Neutrophil (primary cell): Measurements from ENCODE around the gene BBOX1.

Experiments used
- H3K27ac ChIP-seq: fragments of 200-600 bp; sonication (generic); 2 replicates; pipeline ENCODE4 v1.5.1; 2016; ENCODE audit warnings: mild to moderate bottlenecking, moderate library complexity
- H3K27me3 ChIP-seq: fragments of 200-600 bp; sonication (generic); 2 replicates; pipeline ENCODE4 v1.6.0; 2016; ENCODE audit warnings: mild to moderate bottlenecking
- H3K36me3 ChIP-seq: fragments of 200-600 bp; sonication (generic); 2 replicates; pipeline ENCODE4 v1.5.1; 2017
- H3K4me1 ChIP-seq, 2 experiments: fragments of 200-600 bp in 1 of 2; sonication (generic) in 1 of 2; 1 replicate in 1 of 2; 2 replicates in 1 of 2; pipeline versions ENCODE4 v1.5.1 to v1.6.1; 2013 to 2016; ENCODE audit warnings: low read depth in 1 of 2, low read length in 1 of 2, mild to moderate bottlenecking in 1 of 2, moderate library complexity in 1 of 2; ENCODE audit not compliant: control insufficient read depth in 1 of 2, insufficient read depth in 1 of 2
- H3K4me3 ChIP-seq, 2 experiments: fragments of 200-600 bp in 1 of 2; sonication (generic) in 1 of 2; 1 replicate in 1 of 2; 2 replicates in 1 of 2; pipeline ENCODE4 v1.5.1; 2013 to 2016; ENCODE audit warnings: low read depth in 1 of 2, low read length in 1 of 2, mild to moderate bottlenecking in 1 of 2, moderate library complexity in 1 of 2
- H3K9me3 ChIP-seq: fragments of 200-600 bp; sonication (generic); 2 replicates; pipeline ENCODE4 v1.5.1; 2016
- CTCF ChIP-seq: fragments of 200-600 bp; sonication (generic); IDR thresholded peaks from 2 replicates; pipeline ENCODE4 v1.5.1; 2016; ENCODE audit warnings: antibody characterized with exemption

BBOX1 gene

GRCh38 chr11:27095059-27095458 lies 54.4 kb downstream of the BBOX1 start:
- H3K9me3 ChIP-seq, result no peaks in the 10 kb centered on the region
- no peak overlapping the region for H3K4me3 ChIP-seq
- H3K27me3 ChIP-seq, result no peaks in the 10 kb centered on the region
- H3K36me3 ChIP-seq, result no peaks in the 10 kb centered on the region
- no peaks in the 10 kb centered on the region for H3K4me1 ChIP-seq
- H3K27ac ChIP-seq, result no peak overlapping the region
- TF ChIP-seq CTCF, result no peak

- H3K27me3 ChIP-seq, result no peaks in the 10 kb centered on the region
- H3K27ac ChIP-seq, result no peak overlapping the region
- H3K36me3 ChIP-seq, result no peaks in the 10 kb centered on the region
- H3K9me3 ChIP-seq, result no peaks in the 10 kb centered on the region
- no peak for TF ChIP-seq CTCF
- no peaks in the 10 kb centered on the region for H3K4me1 ChIP-seq
- no peak overlapping the region for H3K4me3 ChIP-seq
Observed at GRCh38 chr11:27095887-27096286, 55.3 kb downstream of the BBOX1 start.

- Histone ChIP-seq H3K4me3 (no peak overlapping the region), H3K36me3 (no peaks in the 10 kb centered on the region), H3K27me3 (peaks cover 3% of the 10 kb centered on the region), H3K9me3 (no peaks in the 10 kb centered on the region), H3K4me1 (no peaks in the 10 kb centered on the region), H3K27ac (no peak overlapping the region)
- no peak for TF ChIP-seq CTCF
Observed at GRCh38 chr11:27097551-27097950, 56.9 kb downstream of the BBOX1 start.

GRCh38 chr11:27100534-27100933 lies 59.9 kb downstream of the BBOX1 start:
- Histone ChIP-seq H3K4me1 (no peaks in the 10 kb centered on the region), H3K4me3 (no peak overlapping the region), H3K9me3 (no peaks in the 10 kb centered on the region), H3K27me3 (peaks cover 3% of the 10 kb centered on the region), H3K27ac (no peak overlapping the region), H3K36me3 (no peaks in the 10 kb centered on the region)
- no peak for TF ChIP-seq CTCF

GRCh38 chr11:27107548-27107947 lies 66.9 kb downstream of the BBOX1 start:
- no peak for TF ChIP-seq CTCF
- Histone ChIP-seq H3K36me3 (no peaks in the 10 kb centered on the region), H3K4me1 (no peaks in the 10 kb centered on the region), H3K27me3 (no peaks in the 10 kb centered on the region), H3K9me3 (no peaks in the 10 kb centered on the region), H3K27ac (no peak overlapping the region), H3K4me3 (no peak overlapping the region)

- TF ChIP-seq CTCF, result no peak
- Histone ChIP-seq H3K4me1 (no peaks in the 10 kb centered on the region), H3K9me3 (no peaks in the 10 kb centered on the region), H3K27ac (no peak overlapping the region), H3K27me3 (no peaks in the 10 kb centered on the region), H3K4me3 (no peak overlapping the region), H3K36me3 (no peaks in the 10 kb centered on the region)
Observed at GRCh38 chr11:27108809-27109208, 68.2 kb downstream of the BBOX1 start.
